SK-N-SH treated with all-trans-retinoic acid at 6 μM for 48 hours (cell line): Measurements from ENCODE around the gene STMN1.

Experiments used
- ATAC-seq: fragments of 200-7000 bp; cut with Tn5 transposase; 3 replicates; pipeline ENCODE4 v1.9.1; 2020; ENCODE audit warnings: mild to moderate bottlenecking, moderate library complexity
- ARNTL ChIP-seq: fragments of 450-650 bp; formaldehyde crosslinking; IDR thresholded peaks from 2 replicates; pipeline ENCODE4 v1.5.0; 2020; ENCODE audit warnings: low read depth, mild to moderate bottlenecking, moderate library complexity, borderline replicate concordance
- BACH2 ChIP-seq: fragments of 250-450 bp; sonication (Bioruptor Pico); IDR thresholded peaks from 2 replicates; pipeline ENCODE4 v1.9.0; 2021; ENCODE audit warnings: mild to moderate bottlenecking, borderline replicate concordance
- CSDC2 ChIP-seq: fragments of 250-450 bp; sonication (Bioruptor Pico); IDR thresholded peaks from 2 replicates; pipeline ENCODE4 v1.5.0; 2020; ENCODE audit warnings: mild to moderate bottlenecking, moderate library complexity
- GLIS3 ChIP-seq: fragments of 250-450 bp; sonication (Bioruptor Pico); IDR thresholded peaks from 2 replicates; pipeline ENCODE4 v1.5.0; 2020; ENCODE audit warnings: mild to moderate bottlenecking, moderate library complexity
- ISL1 ChIP-seq: fragments of 250-450 bp; sonication (Bioruptor Pico); IDR thresholded peaks from 2 replicates; pipeline ENCODE4 v2.1.2; 2022; ENCODE audit warnings: mild to moderate bottlenecking, moderate library complexity
- PPARA ChIP-seq: fragments of 250-450 bp; sonication (Bioruptor Pico); IDR thresholded peaks from 2 replicates; pipeline ENCODE4 v1.5.0; 2020; ENCODE audit warnings: mild to moderate bottlenecking, borderline replicate concordance
- RARB ChIP-seq: fragments of 250-450 bp; sonication (Bioruptor Pico); IDR thresholded peaks from 2 replicates; pipeline ENCODE4 v1.8.0; 2021; ENCODE audit warnings: mild to moderate bottlenecking, moderate library complexity
- SNAI2 ChIP-seq: fragments of 250-450 bp; sonication (Bioruptor Pico); IDR thresholded peaks from 2 replicates; pipeline ENCODE4 v1.5.0; 2020; ENCODE audit warnings: mild to moderate bottlenecking, moderate library complexity
- TCF4 ChIP-seq: fragments of 250-450 bp; sonication (Bioruptor Pico); IDR thresholded peaks from 2 replicates; pipeline ENCODE4 v1.8.0; 2021; ENCODE audit warnings: mild to moderate bottlenecking, moderate library complexity, borderline replicate concordance
- TOX ChIP-seq: fragments of 250-450 bp; sonication (Bioruptor Pico); IDR thresholded peaks from 2 replicates; pipeline ENCODE4 v1.8.0; 2021; ENCODE audit warnings: mild to moderate bottlenecking, moderate library complexity, borderline replicate concordance
- ZC3H10 ChIP-seq: fragments of 250-450 bp; sonication (Bioruptor Pico); IDR thresholded peaks from 2 replicates; pipeline ENCODE4 v1.5.1; 2021; ENCODE audit warnings: mild to moderate bottlenecking, moderate library complexity
- ZFP3 ChIP-seq: fragments of 250-450 bp; sonication (Bioruptor Pico); IDR thresholded peaks from 2 replicates; pipeline ENCODE4 v1.5.0; 2020; ENCODE audit warnings: mild to moderate bottlenecking, moderate library complexity
- ZFP30 ChIP-seq: fragments of 450-650 bp; formaldehyde crosslinking; IDR thresholded peaks from 2 replicates; pipeline ENCODE4 v1.5.0; 2022; ENCODE audit warnings: mild to moderate bottlenecking, moderate library complexity
- ZNF565 ChIP-seq: fragments of 450-650 bp; formaldehyde crosslinking; conservative IDR thresholded peaks from 2 replicates; pipeline ENCODE4 v1.5.0; 2020; ENCODE audit warnings: low read depth, mild to moderate bottlenecking, moderate library complexity
- ZNF70 ChIP-seq: fragments of 450-650 bp; formaldehyde crosslinking; IDR thresholded peaks from 2 replicates; pipeline ENCODE4 v1.5.0; 2020; ENCODE audit warnings: mild to moderate bottlenecking, moderate library complexity
- ZNF8 ChIP-seq: fragments of 450-650 bp; formaldehyde crosslinking; IDR thresholded peaks from 2 replicates; pipeline ENCODE4 v1.5.0; 2020; ENCODE audit warnings: mild to moderate bottlenecking, moderate library complexity
- TF ChIP-seq, protein P1 (sequence below): fragments of 250-450 bp; sonication (Bioruptor Pico); IDR thresholded peaks from 2 replicates; pipeline ENCODE4 v1.5.0; 2020; ENCODE audit warnings: mild to moderate bottlenecking, moderate library complexity
- TF ChIP-seq, protein P2 (sequence below): fragments of 250-450 bp; sonication (Bioruptor Pico); IDR thresholded peaks from 2 replicates; pipeline ENCODE4 v1.5.1; 2020; ENCODE audit warnings: low read depth, mild to moderate bottlenecking, moderate library complexity
- TF ChIP-seq, protein P3 (sequence below): fragments of 250-450 bp; sonication (Bioruptor Pico); IDR thresholded peaks from 2 replicates; pipeline ENCODE4 v1.8.0; 2021; ENCODE audit warnings: low read depth, mild to moderate bottlenecking, moderate library complexity, borderline replicate concordance

The STMN1 gene

DNA sequence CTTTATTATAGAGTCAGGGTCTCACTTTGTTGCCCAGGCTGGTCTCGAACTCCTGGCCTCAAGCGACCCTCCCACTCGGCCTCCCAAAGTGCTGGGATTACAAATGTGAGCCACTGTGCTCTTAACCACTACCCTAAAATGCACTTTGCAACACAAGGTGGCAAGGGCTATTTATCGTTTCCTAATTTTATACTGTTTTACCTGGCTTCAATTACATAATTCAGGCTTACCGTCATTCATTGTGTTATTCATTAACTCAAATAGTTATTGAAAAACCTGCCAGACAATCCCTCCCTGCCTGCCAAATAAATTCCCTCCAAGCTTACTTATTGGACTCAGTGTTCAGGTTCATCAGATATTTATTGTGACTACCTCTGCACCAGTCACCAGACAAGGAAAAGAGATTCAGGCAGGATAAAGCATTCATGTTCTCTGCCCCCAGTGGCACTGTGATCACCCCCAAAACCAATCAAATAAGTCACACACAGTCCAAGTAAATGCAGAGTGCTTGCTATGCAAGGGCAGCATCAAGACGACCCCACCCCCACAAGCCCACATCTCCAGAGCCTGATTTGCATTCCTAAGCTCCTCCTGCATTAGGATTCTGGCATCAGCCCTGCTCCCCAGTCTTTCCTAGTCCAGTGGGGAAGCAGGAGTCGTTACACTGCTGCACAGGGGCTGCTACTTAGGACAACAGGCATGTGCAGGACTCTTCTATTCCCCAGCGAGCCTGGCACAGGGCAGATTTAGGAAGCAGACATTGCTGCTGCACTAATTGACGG lies 38.8 kb downstream of the STMN1 start:
- ATAC-seq, result no peak
- no peak for TF ChIP-seq RARB (CRISPR knock-in tag)
- no peak for TF ChIP-seq ARNTL (CRISPR knock-in tag)
- no peak for TF ChIP-seq ZNF8 (CRISPR knock-in tag)

DNA sequence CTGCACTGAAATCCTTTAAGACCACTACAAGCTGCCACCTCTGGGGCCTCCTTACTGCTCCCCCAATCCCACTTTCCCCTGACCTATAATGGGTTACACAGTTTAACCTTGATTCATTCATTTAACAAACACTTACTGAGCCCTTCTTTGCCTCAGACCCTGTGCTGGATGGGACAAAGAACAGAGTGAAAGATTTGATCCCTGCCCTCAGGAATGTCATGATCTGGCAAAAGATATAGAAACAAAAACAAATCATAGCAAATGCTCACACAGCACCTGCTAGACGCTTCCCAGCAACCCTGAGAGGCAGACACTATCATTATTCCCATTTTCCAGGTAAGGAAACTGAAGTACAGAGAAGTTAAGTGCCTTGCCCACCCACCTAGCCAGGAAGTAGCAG lies 39.9 kb downstream of the STMN1 start:
- ATAC-seq, result no peak
- TF ChIP-seq, protein P1, sequence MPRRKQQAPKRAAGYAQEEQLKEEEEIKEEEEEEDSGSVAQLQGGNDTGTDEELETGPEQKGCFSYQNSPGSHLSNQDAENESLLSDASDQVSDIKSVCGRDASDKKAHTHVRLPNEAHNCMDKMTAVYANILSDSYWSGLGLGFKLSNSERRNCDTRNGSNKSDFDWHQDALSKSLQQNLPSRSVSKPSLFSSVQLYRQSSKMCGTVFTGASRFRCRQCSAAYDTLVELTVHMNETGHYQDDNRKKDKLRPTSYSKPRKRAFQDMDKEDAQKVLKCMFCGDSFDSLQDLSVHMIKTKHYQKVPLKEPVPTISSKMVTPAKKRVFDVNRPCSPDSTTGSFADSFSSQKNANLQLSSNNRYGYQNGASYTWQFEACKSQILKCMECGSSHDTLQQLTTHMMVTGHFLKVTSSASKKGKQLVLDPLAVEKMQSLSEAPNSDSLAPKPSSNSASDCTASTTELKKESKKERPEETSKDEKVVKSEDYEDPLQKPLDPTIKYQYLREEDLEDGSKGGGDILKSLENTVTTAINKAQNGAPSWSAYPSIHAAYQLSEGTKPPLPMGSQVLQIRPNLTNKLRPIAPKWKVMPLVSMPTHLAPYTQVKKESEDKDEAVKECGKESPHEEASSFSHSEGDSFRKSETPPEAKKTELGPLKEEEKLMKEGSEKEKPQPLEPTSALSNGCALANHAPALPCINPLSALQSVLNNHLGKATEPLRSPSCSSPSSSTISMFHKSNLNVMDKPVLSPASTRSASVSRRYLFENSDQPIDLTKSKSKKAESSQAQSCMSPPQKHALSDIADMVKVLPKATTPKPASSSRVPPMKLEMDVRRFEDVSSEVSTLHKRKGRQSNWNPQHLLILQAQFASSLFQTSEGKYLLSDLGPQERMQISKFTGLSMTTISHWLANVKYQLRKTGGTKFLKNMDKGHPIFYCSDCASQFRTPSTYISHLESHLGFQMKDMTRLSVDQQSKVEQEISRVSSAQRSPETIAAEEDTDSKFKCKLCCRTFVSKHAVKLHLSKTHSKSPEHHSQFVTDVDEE, result no peak
- TF ChIP-seq TCF4 (no peak), ZFP3 (CRISPR knock-in tag) (no peak), SNAI2 (no peak), TOX (no peak), CSDC2 (CRISPR knock-in tag) (no peak), ZNF70 (CRISPR knock-in tag) (no peak), ZC3H10 (CRISPR knock-in tag) (no peak), RARB (CRISPR knock-in tag) (no peak), ZNF8 (CRISPR knock-in tag) (no peak), BACH2 (CRISPR knock-in tag) (no peak), PPARA (CRISPR knock-in tag) (no peak), ZFP30 (CRISPR knock-in tag) (no peak), ZNF565 (CRISPR knock-in tag) (no peak)
- TF ChIP-seq, protein P2, sequence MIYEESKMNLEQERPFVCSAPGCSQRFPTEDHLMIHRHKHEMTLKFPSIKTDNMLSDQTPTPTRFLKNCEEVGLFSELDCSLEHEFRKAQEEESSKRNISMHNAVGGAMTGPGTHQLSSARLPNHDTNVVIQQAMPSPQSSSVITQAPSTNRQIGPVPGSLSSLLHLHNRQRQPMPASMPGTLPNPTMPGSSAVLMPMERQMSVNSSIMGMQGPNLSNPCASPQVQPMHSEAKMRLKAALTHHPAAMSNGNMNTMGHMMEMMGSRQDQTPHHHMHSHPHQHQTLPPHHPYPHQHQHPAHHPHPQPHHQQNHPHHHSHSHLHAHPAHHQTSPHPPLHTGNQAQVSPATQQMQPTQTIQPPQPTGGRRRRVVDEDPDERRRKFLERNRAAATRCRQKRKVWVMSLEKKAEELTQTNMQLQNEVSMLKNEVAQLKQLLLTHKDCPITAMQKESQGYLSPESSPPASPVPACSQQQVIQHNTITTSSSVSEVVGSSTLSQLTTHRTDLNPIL, result no peak
- TF ChIP-seq, protein P3, sequence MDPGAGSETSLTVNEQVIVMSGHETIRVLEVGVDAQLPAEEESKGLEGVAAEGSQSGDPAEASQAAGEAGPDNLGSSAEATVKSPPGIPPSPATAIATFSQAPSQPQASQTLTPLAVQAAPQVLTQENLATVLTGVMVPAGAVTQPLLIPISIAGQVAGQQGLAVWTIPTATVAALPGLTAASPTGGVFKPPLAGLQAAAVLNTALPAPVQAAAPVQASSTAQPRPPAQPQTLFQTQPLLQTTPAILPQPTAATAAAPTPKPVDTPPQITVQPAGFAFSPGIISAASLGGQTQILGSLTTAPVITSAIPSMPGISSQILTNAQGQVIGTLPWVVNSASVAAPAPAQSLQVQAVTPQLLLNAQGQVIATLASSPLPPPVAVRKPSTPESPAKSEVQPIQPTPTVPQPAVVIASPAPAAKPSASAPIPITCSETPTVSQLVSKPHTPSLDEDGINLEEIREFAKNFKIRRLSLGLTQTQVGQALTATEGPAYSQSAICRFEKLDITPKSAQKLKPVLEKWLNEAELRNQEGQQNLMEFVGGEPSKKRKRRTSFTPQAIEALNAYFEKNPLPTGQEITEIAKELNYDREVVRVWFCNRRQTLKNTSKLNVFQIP, result no peak

DNA sequence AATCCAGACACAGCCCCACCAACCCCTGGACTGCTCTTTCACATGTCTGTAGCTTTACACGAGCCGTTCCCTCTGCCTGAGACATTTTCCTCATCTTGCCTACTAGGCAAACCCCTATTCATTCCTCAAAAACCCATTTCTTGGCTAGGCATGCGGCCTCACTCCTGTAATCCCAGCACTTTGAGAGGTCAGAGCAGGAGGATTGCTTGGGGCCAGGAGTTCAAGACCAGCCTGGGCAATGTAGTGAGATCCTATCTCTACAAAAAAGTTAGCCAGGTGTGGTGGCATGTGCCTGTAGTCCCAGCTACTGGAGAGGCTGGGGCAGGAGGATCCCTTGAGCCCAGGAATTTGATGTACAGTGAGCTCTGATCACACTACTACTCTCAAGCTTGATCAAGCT lies 41.8 kb downstream of the STMN1 start:
- no peak for ATAC-seq
- TF ChIP-seq ZNF8 (CRISPR knock-in tag) (no peak), TCF4 (no peak), ARNTL (CRISPR knock-in tag) (no peak), RARB (CRISPR knock-in tag) (no peak), GLIS3 (CRISPR knock-in tag) (no peak), CSDC2 (CRISPR knock-in tag) (no peak), ZC3H10 (CRISPR knock-in tag) (no peak), ISL1 (no peak), ZFP3 (CRISPR knock-in tag) (no peak), ZFP30 (CRISPR knock-in tag) (no peak), BACH2 (CRISPR knock-in tag) (no peak), PPARA (CRISPR knock-in tag) (no peak)
- TF ChIP-seq, protein P1, result no peak
- TF ChIP-seq, protein P3, result no peak
- TF ChIP-seq, protein P2, result no peak
